SK-N-MC (cell line): ENCODE measurements around the gene SLITRK2.

Source experiments
- EZH2 ChIP-seq: fragments of 200-600 bp; sonication (generic); IDR thresholded peaks from one replicate; pipeline ENCODE4 v1.6.1; 2017; ENCODE audit warnings: antibody characterized with exemption
- FOXP2 ChIP-seq: optimal IDR thresholded peaks from 2 replicates; pipeline ENCODE3; 2011; ENCODE audit warnings: mild to moderate bottlenecking, moderate library complexity; ENCODE audit not compliant: insufficient read depth; ENCODE audit errors: extremely low read length, control extremely low read depth
- POLR2AphosphoS5 ChIP-seq: IDR thresholded peaks from 2 replicates; pipeline ENCODE4 v1.6.1; 2012; ENCODE audit warnings: mild to moderate bottlenecking, low read depth, low read length, borderline replicate concordance

DNA sequence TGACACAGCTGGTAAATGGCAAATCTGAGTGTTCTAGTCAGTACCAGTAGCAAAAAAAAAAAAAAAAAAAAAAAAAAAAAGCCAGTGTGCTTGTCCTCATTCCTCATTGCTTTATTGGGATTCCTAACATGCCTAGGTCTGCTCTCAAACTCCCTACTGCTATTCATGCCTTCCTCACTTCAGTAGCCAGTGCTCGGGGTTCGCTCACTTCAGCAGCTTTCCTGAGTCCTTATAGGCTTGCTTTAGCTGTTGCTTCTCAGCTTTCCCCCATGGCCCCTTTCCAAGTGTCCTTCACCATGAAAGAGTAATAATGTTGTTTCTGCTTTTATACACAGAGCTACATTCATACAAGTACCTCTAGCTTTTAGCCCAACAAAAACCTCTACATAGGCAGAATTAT lies 30.8 kb downstream of the SLITRK2 start:
- TF ChIP-seq EZH2 (no peak), POLR2AphosphoS5 (no peak), FOXP2 (no peak)
